Lung (tissue), 12 donors: ENCODE data around the gene GARNL3. TPM values are rescaled to one million over a fixed set of nuclear protein-coding genes. Genes with fewer than 3 reads are reported as not detected.

Experiments
- ATAC-seq: fragments of 200-7000 bp; cut with Tn5 transposase; one replicate; pipeline ENCODE4 v1.9.1; 2020; ENCODE audit warnings: moderate number of reproducible peaks; ENCODE audit not compliant: insufficient read depth, low FRiP score
- DNase-seq, 3 donors: peaks; one replicate each; pipeline ENCODE4 v3.0.0-alpha.2; 2013 to 2017
- H3K27ac ChIP-seq, 2 donors: one replicate each; pipeline ENCODE4 v1.5.1; 2013; ENCODE audit warnings: mild to moderate bottlenecking in 2 of 2, moderate library complexity in 2 of 2, control low read depth in 1 of 2, inconsistent platforms in 1 of 2, low read depth in 1 of 2, low read length in 1 of 2
- H3K27me3 ChIP-seq, 3 donors: one replicate each; pipeline ENCODE4 v1.5.1; 2013; ENCODE audit warnings: low read length in 2 of 3; ENCODE audit not compliant: control insufficient read depth in 3 of 3, insufficient read depth in 3 of 3
- H3K36me3 ChIP-seq, 4 donors: one replicate each; pipeline ENCODE4 v1.5.1; 2013; ENCODE audit warnings: low read length in 4 of 4, mild to moderate bottlenecking in 1 of 4, moderate library complexity in 1 of 4; ENCODE audit not compliant: control insufficient read depth in 4 of 4, insufficient read depth in 4 of 4
- H3K4me1 ChIP-seq, 5 donors: one replicate each; pipeline ENCODE4 v1.5.1; 2013; ENCODE audit warnings: low read length in 5 of 5, mild to moderate bottlenecking in 2 of 5, moderate library complexity in 1 of 5; ENCODE audit not compliant: control insufficient read depth in 5 of 5, insufficient read depth in 5 of 5
- H3K4me3 ChIP-seq: one replicate; pipeline ENCODE4 v1.5.1; 2013; ENCODE audit warnings: mild to moderate bottlenecking, control low read depth, moderate library complexity
- H3K9ac ChIP-seq, 2 donors: one replicate each; pipeline ENCODE4 v1.5.1; 2013; ENCODE audit warnings: low read length in 2 of 2, control low read depth in 1 of 2; ENCODE audit not compliant: insufficient read depth in 1 of 2
- H3K9me3 ChIP-seq, 4 donors: one replicate each; pipeline ENCODE4 v1.5.1; 2013; ENCODE audit warnings: low read length in 3 of 4, mild to moderate bottlenecking in 1 of 4, moderate library complexity in 1 of 4; ENCODE audit not compliant: control insufficient read depth in 4 of 4, insufficient read depth in 3 of 4
- CTCF ChIP-seq: IDR thresholded peaks from 2 replicates; pipeline ENCODE4 v1.5.1; 2012; ENCODE audit warnings: mild to moderate bottlenecking; ENCODE audit errors: control extremely low read depth, extremely low read depth
- WGBS, 2 donors: extraction: QIAGEN DNeasy Blood & Tissue Kit; methylation state at CpG; one replicate each; pipeline ENCODE4 v1.1.7; 2013; 5-methylcytosine and 5-hydroxymethylcytosine counted together
- polyA plus RNA-seq, 2 donors: library from polyadenylated mRNA; stranded (reverse); fragments of 200-250 nt; gene quantifications; one replicate each; pipeline ENCODE4 v1.2.1, GENCODE V29; 2013
- total RNA-seq, 2 donors: library from RNA; depleted of rRNA in 1 of 2; stranded (reverse); fragments of >200 nt in 1 of 2; gene quantifications; one replicate each; pipeline ENCODE4 v1.2.1, GENCODE V29; 2014 to 2021
- donor health status: control.
- donor health status: control.
- donor health status: Bipolar disorder and iron deficiency.
- donor health status: healthy.
- donor health status: DM: yes; HTN: yes; CAD: no.

Gene GARNL3
- total and polyA plus RNA-seq, 4 donors, result 1.5 to 31.1 (median 4.4) TPM

GRCh38 chr9:127423476-127423933, 158.9 kb downstream of the GARNL3 start:
- TF ChIP-seq CTCF, result no peak
- Histone ChIP-seq H3K9ac (peak overlapping the region; percentile 77 to 90), H3K27me3 (no peaks in the 10 kb centered on the region), H3K36me3 (peaks cover 0 to 2% (median under 1%) of the 10 kb centered on the region in 4 donors), H3K4me1 (peaks cover 0 to 19% (median 10%) of the 10 kb centered on the region in 5 donors), H3K9me3 (no peaks in the 10 kb centered on the region), H3K4me3 (peak overlapping the region; percentile 44), H3K27ac (peak overlapping the region; percentile 86 to 91)
- DNase-seq, result no peak
- 1 to 2% methylated on average over 9 of the region's 9 CpGs for WGBS, 2 donors
- ATAC-seq, result no peak

- Histone ChIP-seq H3K9me3 (no peaks in the 10 kb centered on the region), H3K9ac (peak within 1 kb of the TSS; percentile 77 to 90), H3K27ac (peak within 1 kb of the TSS; percentile 86 to 91), H3K4me1 (peaks cover 0 to 19% (median 10%) of the 10 kb centered on the region in 5 donors), H3K27me3 (no peaks in the 10 kb centered on the region), H3K36me3 (peaks cover 0 to 6% (median 3%) of the 10 kb centered on the region in 4 donors), H3K4me3 (peak within 1 kb of the TSS; percentile 66)
- no peak for TF ChIP-seq CTCF
- peak; percentile 95 for ATAC-seq
- 0% methylated on average over 54 of the region's 54 CpGs for WGBS, 2 donors
- peak; percentile 95 to 97 (median 95) for DNase-seq
Measured at GRCh38 chr9:127423934-127424675, 159.5 kb downstream of the GARNL3 start, which contains the start of gene ZNF79. TSS of gene ZNF79 (plus strand) at chr9:127424382. CDS start at chr9:127424788, 406 bp downstream.

GRCh38 chr9:127424676-127424999, 160.1 kb downstream of the GARNL3 start:
- Histone ChIP-seq H3K36me3 (peaks cover 0 to 6% (median 4%) of the 10 kb centered on the region in 4 donors), H3K27me3 (no peaks in the 10 kb centered on the region), H3K9me3 (no peaks in the 10 kb centered on the region), H3K27ac (peak overlapping the region; percentile 67 to 86), H3K4me3 (peak overlapping the region; percentile 66), H3K4me1 (peaks cover 0 to 19% (median 10%) of the 10 kb centered on the region in 5 donors), H3K9ac (peak overlapping the region; percentile 55 to 69)
- DNase-seq (no peak), ATAC-seq (no peak)
- 0% methylated on average over 13 of the region's 13 CpGs for WGBS, 2 donors
- no peak for TF ChIP-seq CTCF
